ENCODE measurements around the gene FZD1.
"Not testable (repeated sequence)": the region's sequence is repeated elsewhere in the genome, so short reads cannot be mapped to it uniquely, and the experiment has no call there.

The FZD1 gene

DNA sequence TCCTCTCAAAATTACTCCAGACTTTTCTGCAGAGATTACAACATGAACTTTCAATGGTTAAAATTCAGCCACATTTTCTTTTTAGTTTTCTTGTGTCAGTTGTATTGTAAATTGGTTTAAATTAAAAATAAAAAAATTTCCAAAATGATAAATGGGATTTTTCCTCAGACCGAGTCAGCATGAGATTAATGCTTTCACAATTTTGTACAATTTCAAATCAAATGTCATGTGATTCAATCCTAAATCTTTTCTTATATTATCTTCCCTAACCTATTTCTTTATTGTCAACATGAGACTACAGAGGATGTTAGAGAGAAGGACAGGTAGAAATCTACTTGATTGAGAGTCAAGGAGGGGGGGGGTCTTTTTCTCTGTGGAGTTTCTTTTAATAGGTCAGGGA, 33.7 kb downstream of the FZD1 start:
- no peak for DNase-seq (ENCODE audit: low read depth in 2 of 2)

- DNase-seq (ENCODE audit: low read depth in 2 of 2), result no peak
These were observed 35.9 kb downstream of the FZD1 start for GRCh38 chr7:91299952-91300775.

DNA sequence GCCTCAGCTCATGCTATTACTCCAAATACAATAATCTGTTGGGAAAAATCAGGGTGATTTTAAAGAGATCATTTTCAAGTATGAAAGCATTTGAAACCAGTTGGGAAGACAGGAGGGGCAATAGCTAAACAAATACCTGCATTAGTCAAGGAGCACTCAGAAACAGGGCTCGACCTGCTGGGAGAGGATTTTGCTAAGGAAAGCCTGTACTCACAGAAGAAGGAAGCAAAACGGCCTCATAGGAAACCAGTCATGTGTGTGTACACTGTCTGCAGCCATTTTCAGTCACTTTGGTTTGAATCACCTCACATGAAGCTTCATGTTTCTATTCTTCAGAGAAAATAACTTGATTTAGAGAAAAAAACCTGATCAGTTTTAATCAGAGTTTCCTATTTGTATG, 38.6 kb downstream of the FZD1 start:
- no peak for DNase-seq (ENCODE audit: low read depth in 2 of 2)

DNA sequence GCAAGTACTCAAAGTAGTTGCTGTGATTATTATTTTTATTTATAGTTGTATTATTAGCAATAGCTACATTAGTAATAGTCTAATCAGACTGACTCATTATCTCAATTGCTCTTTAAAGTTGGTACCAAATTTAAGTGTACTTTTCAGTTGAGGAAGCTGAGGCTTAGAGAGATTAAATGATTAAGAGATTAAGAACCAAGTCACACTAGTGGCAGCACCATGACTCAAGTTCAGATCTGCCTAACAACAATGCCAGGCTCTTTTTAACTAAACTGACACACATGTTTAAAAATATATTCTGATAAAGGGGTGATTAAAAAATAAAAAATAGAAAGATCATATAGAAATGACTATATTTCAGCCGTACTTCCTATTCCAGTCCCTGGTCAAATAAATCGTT, 42.0 kb downstream of the FZD1 start:
- no peak for DNase-seq (ENCODE audit: low read depth in 2 of 2)

- no peak for DNase-seq (ENCODE audit: low read depth in 2 of 2)
These were observed 43.2 kb downstream of the FZD1 start for GRCh38 chr7:91307467-91307866.

DNA sequence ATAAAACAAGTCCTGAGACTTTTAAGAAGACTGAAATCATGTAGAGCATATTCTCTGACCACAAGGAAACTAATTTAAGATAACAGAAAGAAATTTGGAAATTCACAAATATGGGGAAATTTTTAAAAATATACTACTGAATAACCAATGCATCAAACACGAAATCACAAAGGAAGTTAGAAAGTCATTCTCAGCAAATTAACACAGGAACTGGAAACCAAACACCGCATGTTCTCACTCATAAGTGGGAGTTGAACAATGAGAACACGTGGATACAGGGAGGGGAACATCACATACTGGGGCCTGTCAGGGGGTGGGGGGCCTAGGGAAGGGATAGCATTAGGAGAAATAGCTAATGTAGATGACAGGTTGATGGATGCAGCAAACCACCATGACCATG, 44.0 kb downstream of the FZD1 start:
- not testable (repeated sequence) for DNase-seq (ENCODE audit: low read depth in 2 of 2)

- peak; percentile 28 to 36 for DNase-seq (ENCODE audit: low read depth in 2 of 2)
These were observed 46.7 kb downstream of the FZD1 start for GRCh38 chr7:91310830-91311460.

DNA sequence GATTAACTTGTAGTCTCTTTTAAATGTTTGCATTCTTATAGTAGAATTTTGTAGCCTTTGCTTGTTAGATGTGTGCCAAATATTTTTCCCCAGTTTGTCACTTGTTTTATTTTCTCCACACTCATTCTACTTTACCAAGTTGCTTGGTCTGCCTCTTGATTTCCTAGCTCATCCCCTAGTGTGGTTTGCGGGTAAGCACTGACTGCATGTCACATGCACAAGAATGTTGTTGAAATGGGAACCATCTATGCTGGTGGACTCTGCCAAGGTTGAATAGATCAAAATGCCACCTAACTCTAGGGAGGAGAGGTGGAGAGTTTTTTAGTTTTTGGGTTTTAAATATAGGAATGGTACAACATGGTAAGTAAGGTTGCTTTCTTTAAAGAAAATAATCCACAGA, 47.6 kb downstream of the FZD1 start:
- DNase-seq (ENCODE audit: low read depth in 2 of 2), result no peak

DNA sequence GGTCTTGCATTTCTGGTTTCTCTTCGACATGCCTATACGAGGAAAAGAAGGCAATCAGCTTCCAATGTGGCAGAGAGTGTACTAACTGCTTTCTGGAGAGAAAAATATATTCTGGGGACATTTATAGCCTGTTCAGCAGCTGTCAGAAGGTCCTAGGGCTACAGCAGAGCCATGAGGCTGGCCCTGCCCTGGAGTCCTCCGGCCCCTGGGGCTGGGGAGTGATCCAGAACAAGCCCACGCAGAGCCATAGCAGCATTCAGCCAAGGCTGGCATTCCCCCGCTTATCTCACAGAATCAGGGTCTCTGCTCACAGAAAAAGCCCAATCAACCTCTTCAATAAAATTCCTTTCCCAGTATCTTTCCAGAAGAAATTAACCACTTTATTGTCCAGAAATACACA, 48.9 kb downstream of the FZD1 start:
- DNase-seq (ENCODE audit: low read depth in 2 of 2), result no peak

DNA sequence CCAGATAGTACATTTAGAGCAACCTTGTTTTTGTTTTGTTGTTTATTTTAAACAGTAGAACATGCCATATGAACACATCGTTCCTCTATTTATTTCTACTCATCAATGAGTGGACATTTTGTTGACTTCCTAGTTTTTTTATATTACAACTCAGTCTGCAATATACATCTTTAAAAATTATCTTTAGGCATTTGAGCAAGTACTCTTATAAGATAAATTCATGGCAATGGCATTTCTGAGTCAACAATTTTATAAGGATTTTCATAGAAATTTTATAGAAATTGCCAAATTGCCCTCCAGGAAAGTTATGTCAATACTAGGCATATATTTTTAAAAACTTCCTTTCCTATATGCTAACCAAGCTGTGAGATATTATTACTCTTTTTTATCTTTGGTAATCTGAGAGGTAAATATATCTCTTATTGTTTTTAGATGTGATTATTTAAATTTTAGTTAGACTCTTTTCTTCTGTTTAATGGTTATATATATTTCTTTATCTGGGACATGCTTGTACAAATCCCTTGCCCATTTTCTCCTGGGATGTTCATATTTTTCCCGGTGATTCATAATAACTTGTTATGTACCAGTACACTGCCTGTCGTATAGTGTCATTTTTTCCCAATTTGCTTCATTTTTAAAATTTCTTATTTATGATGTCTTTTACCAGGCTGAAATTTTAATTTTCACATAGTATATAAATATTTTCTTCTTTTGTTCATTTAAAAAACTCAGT, 50.5 kb downstream of the FZD1 start:
- DNase-seq (ENCODE audit: low read depth in 2 of 2), result no peak

DNA sequence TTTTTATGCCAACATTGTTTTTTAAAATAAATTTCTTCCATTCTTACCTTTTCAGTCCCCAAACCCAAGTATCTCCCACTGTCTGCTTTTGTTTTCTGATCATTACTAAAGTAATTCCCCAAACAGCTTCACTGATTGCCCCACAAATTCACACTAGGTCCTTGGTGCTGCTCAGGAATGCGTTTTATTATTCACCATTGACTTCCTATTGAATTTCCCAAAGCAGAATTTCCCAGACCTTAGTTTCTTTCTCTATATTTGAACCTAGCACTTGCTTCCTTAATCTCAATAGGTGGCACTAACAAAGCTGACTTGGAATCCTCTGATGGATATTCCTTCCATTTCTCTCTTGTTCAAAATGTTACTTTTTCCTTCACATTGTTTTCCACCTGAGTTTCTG, 52.2 kb downstream of the FZD1 start:
- no peak for DNase-seq (ENCODE audit: low read depth in 2 of 2)

- no peak for DNase-seq (ENCODE audit: low read depth in 2 of 2)
These were observed 55.1 kb downstream of the FZD1 start for GRCh38 chr7:91319351-91319750.

DNA sequence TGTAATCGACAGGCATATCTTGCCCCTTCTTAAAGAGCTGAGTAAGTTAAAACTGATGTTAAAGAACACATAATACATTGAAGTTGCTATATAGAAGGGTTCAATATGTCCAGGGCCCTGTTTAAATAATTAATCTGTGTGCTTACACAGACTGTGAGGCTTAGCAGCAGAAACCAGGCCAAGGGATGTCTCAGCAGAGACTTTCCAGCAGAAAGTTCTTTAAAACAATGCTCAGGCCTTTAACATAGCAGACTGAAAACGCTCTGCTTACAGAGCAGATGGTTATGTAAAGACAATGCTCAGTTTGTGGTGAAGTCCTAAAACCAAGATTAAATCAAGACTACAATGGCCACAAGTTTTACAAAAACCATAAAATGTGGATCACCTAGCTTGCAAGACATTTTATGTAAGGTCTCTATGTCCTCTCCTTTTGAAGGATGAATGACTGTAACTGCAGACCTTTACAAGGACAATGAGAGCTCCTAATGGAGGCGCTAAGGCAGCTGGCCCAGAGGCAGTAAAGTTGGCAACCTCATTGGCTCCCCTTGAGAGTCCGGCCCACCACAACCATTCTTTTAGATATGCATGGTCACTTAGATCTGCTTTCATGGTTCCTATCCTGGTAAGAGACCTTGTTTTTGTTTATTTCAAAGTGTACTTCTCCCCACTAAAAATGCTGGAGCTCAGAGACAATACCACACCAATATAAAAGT, 56.3 kb downstream of the FZD1 start:
- DNase-seq (ENCODE audit: low read depth in 2 of 2), result no peak

All from fibroblast of skin of left biceps (primary cell).